Muscle layer of duodenum (tissue), 2 donors: ENCODE measurements around the gene NECAP2.
"Not testable (repeated sequence)": the region's sequence is repeated elsewhere in the genome, so short reads cannot be mapped to it uniquely, and the experiment has no call there.

Experiments used
- H3K27ac ChIP-seq: one replicate; pipeline ENCODE4 v1.7.0; 2013; ENCODE audit warnings: mild to moderate bottlenecking, low read length
- H3K27me3 ChIP-seq: one replicate; pipeline ENCODE4 v1.7.0; 2013; ENCODE audit warnings: low read depth, mild to moderate bottlenecking, control low read depth, low read length
- H3K36me3 ChIP-seq, 2 donors: one replicate each; pipeline ENCODE4 v1.7.0; 2013; ENCODE audit warnings: low read length in 2 of 2, control low read depth in 1 of 2, mild to moderate bottlenecking in 1 of 2; ENCODE audit not compliant: insufficient read depth in 2 of 2, control insufficient read depth in 1 of 2
- H3K4me1 ChIP-seq, 2 donors: one replicate each; pipeline ENCODE4 v1.7.0; 2013; ENCODE audit warnings: low read length in 2 of 2, mild to moderate bottlenecking in 2 of 2, control low read depth in 1 of 2, moderate library complexity in 1 of 2; ENCODE audit not compliant: insufficient read depth in 2 of 2, control insufficient read depth in 1 of 2
- H3K4me3 ChIP-seq, 2 donors: one replicate each; pipeline ENCODE4 v1.7.0; 2013; ENCODE audit warnings: low read length in 2 of 2, low read depth in 1 of 2, mild to moderate bottlenecking in 1 of 2
- H3K9me3 ChIP-seq, 2 donors: one replicate each; pipeline ENCODE4 v1.7.0; 2013; ENCODE audit warnings: low read length in 2 of 2, control low read depth in 1 of 2, mild to moderate bottlenecking in 1 of 2; ENCODE audit not compliant: control insufficient read depth in 1 of 2
- donor health status: healthy.

NECAP2 gene

DNA sequence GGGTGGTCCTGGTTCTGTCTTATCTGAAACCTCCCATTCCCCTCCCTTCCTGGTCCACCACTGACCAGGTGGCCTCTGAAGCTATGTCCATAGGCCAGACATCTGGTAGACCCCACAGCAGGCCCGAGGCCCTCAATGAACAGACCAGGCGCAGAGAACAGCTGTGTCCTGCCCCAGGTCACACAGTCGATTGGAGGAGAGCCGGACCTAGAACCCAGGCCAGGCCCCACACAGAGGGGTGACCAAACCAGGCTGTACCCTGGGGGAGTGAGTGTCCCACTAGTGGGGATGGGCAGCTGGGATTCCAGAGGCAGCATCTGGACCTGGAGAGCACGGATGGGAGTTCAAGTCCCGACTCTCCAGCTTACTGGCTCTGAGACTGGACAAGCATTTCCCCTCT, 44.4 kb downstream of the NECAP2 start:
- Histone ChIP-seq H3K36me3 (peaks cover 0 to 58% of the 10 kb centered on the region in 2 donors), H3K4me3 (no peak overlapping the region), H3K27ac (no peak overlapping the region)

DNA sequence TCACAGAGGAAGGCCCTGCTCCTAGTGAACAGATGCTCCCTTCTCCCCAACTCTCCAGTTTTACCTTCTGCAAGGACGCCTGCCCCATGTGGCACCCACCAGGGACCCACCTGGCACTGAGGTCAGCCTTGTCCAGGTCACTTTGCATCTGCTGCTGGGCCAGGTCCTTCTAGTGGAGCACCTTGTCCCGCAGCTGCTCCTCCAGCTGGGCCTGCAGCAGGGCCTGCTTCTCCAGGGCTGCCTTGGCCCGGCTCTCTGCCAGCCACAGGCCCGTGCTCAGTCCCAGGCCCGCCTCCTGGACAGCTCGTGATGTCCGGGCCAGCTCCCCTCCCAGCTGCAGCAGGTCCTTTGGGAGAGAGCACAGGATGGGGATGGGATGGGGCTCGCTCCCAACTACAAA, 45.8 kb downstream of the NECAP2 start:
- H3K27ac ChIP-seq, H3K27me3 ChIP-seq, H3K9me3 ChIP-seq, H3K4me3 ChIP-seq, H3K4me1 ChIP-seq: not testable (repeated sequence)
- peaks cover 0 to 44% of the 10 kb centered on the region in 2 donors for H3K36me3 ChIP-seq

More for the DNA sequence above, 44.4 kb downstream of the NECAP2 start:
- no peaks in the 10 kb centered on the region for H3K9me3 ChIP-seq
- H3K27me3 ChIP-seq = no peaks in the 10 kb centered on the region
- H3K4me1 ChIP-seq = no peaks in the 10 kb centered on the region

DNA sequence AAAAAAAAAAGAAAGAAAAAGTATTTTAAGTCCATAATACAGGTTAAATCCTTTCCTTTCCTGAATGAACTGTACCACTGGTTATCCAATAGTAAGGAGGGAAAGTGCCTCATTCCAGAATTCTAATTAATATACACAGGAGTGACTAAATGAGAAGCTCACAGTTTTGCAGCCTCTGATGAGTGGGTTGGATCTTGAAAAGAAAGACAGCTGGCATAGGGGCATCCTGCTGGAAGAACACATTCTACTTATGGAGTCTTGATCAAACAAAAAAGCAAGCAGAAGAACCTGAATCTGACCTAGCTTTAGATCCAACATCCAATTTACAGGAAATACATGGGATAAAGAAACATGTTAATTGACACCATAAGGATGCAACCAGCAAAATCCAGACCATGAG, 46.5 kb downstream of the NECAP2 start:
- not testable (repeated sequence) for H3K4me3 ChIP-seq, H3K27me3 ChIP-seq, H3K9me3 ChIP-seq, H3K27ac ChIP-seq, H3K4me1 ChIP-seq
- peaks cover 0 to 41% of the 10 kb centered on the region in 2 donors for H3K36me3 ChIP-seq

DNA sequence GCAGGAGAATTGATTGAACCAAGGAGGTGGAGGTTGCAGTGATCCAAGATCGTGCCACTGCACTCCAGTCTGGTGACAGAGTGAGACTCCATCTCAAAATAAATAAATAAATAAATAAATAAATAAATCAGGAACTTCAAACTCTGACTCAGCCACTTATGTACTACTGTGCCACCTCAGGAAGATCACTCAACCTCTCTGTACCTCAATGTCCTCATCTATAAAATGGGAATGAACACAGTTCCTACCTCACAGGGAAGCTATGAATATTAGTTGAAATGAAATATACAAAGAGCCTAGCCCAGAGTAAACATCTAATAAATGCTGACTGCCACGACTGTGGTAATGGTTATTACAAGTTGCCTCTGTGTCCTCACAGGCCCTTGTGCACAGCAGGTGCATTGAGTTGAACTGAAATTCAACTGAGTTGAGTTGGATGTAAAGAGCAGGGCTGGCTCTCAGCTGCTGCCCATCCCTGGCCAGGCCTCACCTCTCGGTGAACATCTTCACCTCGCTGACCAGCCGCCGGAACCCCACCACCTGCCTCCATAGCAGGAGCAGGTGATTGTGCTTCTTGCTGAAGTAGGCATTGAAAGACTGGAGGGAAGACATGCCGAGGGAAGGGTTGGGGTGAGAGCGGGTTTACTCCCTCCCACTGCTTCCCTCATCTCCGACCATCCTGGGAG, 48.8 kb downstream of the NECAP2 start:
- H3K27me3 ChIP-seq, H3K4me3 ChIP-seq, H3K9me3 ChIP-seq, H3K4me1 ChIP-seq, H3K27ac ChIP-seq: not testable (repeated sequence)
- H3K36me3 ChIP-seq = peaks cover 0 to 33% of the 10 kb centered on the region in 2 donors

DNA sequence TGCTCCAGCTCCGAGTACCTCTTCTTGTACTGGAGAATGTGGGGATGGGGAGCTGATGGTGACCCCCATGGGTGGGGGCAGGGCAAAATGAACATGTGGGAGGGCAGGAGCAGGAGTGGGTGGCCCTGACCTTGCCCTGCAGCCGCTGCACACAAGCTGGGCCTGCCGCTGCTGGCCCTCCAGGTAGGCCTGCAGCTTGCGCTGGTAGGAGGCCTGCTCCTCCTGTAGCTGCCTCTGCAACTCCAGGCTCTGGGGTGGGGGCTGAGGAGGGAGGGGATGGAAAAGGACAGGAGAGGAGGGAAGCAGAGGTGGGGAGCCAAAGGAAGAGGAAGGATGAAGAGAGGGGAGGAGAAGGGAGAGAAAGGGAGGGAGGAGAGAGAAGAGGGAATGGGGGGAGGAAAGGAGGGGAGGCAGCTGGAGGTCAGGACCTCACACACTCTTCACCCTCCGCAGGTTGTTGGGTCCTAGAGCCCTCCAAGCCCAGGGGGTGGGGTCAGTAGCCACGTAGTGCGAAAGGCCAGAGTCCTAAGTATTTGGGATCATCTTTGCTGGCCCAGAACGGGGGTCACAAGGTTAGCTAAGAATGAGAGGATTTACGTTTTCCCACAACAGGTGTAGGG, 50.6 kb downstream of the NECAP2 start:
- Histone ChIP-seq H3K4me3 (no peak overlapping the region), H3K27ac (no peak overlapping the region), H3K9me3 (no peaks in the 10 kb centered on the region), H3K4me1 (no peaks in the 10 kb centered on the region), H3K27me3 (no peaks in the 10 kb centered on the region), H3K36me3 (peaks cover 0 to 15% of the 10 kb centered on the region in 2 donors)

DNA sequence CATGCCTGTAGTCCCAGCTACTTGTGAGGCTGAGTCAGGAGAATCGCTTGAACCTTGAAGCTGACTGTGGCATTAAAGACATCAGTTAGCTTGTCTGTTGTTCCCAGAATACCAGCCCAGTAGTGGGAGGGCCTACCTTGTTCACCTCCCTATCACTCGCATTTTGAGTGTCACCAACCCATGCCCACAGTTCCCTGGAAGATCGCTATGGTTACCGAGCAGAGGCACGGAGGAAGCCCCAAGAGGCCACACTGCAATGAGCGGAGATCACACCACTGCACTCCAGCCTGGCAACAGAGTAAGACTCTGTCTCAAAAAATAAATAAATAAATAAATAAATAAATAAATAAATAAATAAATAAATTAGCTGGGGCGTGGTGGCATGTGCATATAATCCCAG, 52.4 kb downstream of the NECAP2 start:
- not testable (repeated sequence) for H3K27ac ChIP-seq, H3K36me3 ChIP-seq, H3K27me3 ChIP-seq, H3K4me3 ChIP-seq, H3K9me3 ChIP-seq, H3K4me1 ChIP-seq

DNA sequence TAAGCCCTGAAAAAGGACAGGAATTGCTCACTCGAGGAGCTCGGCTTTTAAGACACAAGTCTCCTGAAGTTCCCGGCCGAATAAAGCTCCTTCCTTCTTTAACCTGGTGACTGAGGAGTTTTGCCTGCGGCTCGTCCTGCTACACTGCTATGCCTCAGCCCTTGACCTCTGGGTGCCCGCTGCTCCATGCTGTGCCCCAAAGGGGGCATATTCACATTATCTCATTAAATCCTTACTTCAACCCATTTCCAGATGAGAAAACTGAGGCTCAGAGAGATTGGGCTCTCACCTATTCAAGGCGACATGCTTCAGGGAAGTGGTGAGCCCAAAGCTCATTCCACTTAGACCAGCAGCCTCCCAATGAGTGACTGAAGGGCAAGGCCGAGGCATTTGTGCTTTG, 53.2 kb downstream of the NECAP2 start:
- not testable (repeated sequence) for H3K27ac ChIP-seq, H3K4me3 ChIP-seq, H3K9me3 ChIP-seq, H3K27me3 ChIP-seq, H3K4me1 ChIP-seq, H3K36me3 ChIP-seq

DNA sequence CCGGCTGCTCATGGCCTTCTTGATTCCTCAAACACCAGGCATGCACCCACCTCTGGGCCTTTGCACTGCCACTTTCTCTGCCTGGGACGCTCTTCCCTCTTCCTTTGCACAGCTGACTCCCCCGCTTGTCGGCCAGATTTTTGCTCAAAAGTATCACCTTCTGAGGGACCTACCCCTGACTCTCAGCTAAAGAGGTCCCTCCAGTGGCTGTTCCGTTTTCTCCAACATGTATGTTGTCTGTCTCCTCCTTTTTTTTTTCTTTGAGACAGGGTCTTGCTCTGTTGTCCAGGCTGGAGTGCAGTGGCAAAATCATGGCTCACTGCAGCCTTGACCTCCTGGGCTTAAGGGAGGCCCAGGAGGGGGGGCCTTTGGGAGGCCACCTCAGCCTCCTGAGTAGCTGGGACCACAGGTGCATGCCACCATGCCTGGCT, 57.0 kb downstream of the NECAP2 start:
- H3K4me1 ChIP-seq, H3K36me3 ChIP-seq, H3K27me3 ChIP-seq, H3K4me3 ChIP-seq, H3K27ac ChIP-seq, H3K9me3 ChIP-seq: not testable (repeated sequence)

DNA sequence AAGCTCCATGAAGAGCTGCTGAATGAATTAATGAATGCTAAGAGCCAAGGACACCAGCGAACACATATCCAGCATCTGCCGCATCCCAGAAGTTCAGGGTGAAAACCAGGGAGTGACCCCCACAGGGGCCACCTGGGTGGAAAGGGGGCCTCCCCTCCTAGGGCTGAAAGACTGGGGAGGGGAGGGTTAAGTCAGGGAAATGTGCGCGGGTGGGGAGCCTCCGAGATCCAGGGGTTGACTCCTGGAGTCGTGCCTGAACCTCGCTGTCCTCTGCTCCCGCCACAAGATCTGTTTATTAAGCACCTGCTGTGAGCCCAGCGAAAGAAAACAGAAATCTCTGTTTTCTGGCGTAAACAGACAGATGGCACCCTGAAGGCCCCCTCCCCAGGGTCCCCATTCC, 57.5 kb downstream of the NECAP2 start:
- not testable (repeated sequence) for H3K9me3 ChIP-seq, H3K27me3 ChIP-seq, H3K27ac ChIP-seq, H3K4me1 ChIP-seq, H3K36me3 ChIP-seq
- peak overlapping the region in 1 of 2 donors; percentile 84 for H3K4me3 ChIP-seq

DNA sequence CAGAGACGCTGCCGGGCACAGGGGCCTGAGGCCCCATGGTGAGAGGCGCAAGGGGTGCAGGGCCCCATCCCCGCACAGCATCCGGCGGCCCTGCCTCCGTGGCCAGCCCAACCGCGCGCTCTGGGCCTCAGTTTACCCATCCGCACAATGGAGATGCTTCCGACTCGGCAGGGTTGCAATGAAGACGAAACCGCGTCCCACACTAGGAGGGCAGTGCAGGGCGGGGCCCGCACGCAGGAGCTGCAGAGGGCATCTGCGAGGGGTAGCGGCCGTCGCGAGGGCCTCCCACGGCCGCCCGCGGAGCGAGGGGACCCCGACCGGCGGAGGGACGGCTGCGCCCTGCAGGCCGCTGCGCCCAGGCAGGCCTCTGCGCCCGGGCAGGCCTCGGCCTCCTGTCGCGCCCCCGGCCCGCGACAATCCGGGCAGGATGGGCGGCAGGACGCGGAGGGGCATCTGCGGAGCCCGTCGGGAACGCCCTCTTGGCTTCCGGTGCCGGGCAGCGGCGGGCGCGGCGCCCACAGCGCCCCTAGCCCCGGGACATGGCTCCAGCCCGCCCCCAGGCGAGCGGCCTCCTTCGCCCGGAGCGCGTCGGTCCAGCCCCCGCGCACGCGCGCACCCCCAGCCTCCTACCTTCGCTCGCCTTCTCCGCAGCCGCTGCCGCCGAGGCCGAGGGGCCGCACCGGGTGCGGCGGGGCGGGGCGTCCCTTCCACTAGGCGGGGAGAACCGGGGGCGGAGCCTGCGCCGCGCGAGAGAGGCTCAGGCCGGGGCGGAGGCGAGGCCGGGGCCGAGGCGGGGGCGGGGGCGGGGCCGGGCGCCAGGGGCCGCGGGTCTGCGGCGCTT, 58.3 kb downstream of the NECAP2 start:
- H3K36me3 ChIP-seq = no peaks in the 10 kb centered on the region
- no peak overlapping the region for H3K27ac ChIP-seq
- no peaks in the 10 kb centered on the region for H3K4me1 ChIP-seq
- H3K9me3 ChIP-seq = no peaks in the 10 kb centered on the region
- H3K4me3 ChIP-seq = peak overlapping the region; percentile 26 to 84
- no peaks in the 10 kb centered on the region for H3K27me3 ChIP-seq

DNA sequence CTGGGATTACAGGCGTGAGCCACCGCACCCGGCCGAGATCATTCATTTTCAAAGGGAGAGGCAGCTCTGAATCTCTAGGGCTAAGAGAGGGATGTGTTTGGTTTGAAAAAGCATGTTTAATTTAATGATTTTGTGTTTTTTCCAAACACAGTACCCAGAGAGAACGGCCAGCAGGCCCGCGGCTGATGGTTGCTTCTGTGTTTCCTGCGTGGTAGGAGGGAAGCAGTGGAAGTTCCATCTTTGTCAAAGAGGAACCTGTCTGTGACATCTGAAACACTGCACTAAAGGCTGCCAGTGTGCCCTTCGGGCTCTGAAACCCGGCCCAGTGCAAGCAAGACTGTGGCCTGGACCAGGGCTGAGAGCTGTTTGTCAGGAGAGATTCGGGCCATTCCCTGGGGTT, 59.9 kb downstream of the NECAP2 start:
- H3K27me3 ChIP-seq, H3K27ac ChIP-seq, H3K36me3 ChIP-seq, H3K9me3 ChIP-seq, H3K4me1 ChIP-seq, H3K4me3 ChIP-seq: not testable (repeated sequence)
